Activated CD8-positive, alpha-beta memory T cell treated with anti-CD3 and anti-CD28 coated beads for 36 hours (primary cell): Measurements from ENCODE around the gene PCDHGB4. TPM values are rescaled to one million over a fixed set of nuclear protein-coding genes. Genes with fewer than 3 reads are reported as not detected.
"Not testable (repeated sequence)": the region's sequence is repeated elsewhere in the genome, so short reads cannot be mapped to it uniquely, and the experiment has no call there.

Experiments
- CTCF ChIA-PET: fragments of 350-600 bp; sonication (Branson Sonifier 250); formaldehyde crosslinking; loops from one replicate; lab custom pipeline; 2021; ENCODE audit warnings: antibody characterized with exemption; lab: Charles Lee
- POLR2A ChIA-PET: fragments of 350-600 bp; sonication (Branson Sonifier 250); formaldehyde crosslinking; loops from one replicate; lab custom pipeline; 2021; ENCODE audit warnings: antibody characterized with exemption; lab: Charles Lee
- total RNA-seq, 2 experiments: library from RNA; stranded (reverse); gene quantifications; one replicate each; pipeline ENCODE4 v1.2.3, GENCODE V29; 2021

The PCDHGB4 gene
- under 1 TPM; 0.04 to 0.06 TPM for total RNA-seq

- CTCF ChIA-PET, result interaction anchor here (1.0 kb wide), 1 partner anchor 43 kb away, joined by 4 read pairs; the partner anchor contains the start of gene PCDHGA12
- POLR2A ChIA-PET, result not testable (repeated sequence)
Measured at GRCh38 chr5:141387557-141388311, at the start of gene PCDHGB4. Gene PCDHGB4, plus strand, starts transcription at chr5:141387698. Its CDS starts 187 bp downstream, at chr5:141387885.

- ChIA-PET CTCF (interaction anchor here (1.1 to 1.2 kb wide), 3 partner anchors 74 to 220 kb away, joined by 3 read pairs; partner anchors contain the start of gene PCDHGA10), POLR2A (no interaction called here)
Measured at GRCh38 chr5:141338538-141339306, 48.8 kb upstream of the PCDHGB4 start, which contains the start of gene PCDHGA2. Gene PCDHGA2, plus strand, starts transcription at chr5:141338760.

DNA sequence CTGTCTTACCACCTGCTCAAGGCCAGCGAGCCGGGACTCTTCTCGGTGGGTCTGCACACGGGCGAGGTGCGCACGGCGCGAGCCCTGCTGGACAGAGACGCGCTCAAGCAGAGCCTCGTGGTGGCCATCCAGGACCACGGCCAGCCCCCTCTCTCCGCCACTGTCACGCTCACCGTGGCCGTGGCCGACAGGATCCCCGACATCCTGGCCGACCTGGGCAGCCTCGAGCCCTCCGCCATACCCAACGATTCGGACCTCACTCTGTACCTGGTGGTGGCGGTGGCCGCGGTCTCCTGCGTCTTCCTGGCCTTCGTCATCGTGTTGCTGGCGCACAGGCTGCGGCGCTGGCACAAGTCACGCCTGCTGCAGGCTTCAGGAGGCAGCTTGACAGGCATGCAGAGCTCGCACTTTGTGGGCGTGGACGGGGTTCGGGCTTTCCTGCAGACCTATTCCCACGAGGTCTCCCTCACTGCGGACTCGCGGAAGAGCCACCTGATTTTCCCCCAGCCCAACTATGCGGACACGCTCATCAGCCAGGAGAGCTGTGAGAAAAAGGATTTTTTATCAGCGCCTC, 46.6 kb upstream of the PCDHGB4 start:
- POLR2A ChIA-PET, CTCF ChIA-PET: not testable (repeated sequence)

- ChIA-PET CTCF (interaction anchor here (0.7 to 1.4 kb wide), 2 partner anchors 22 kb away, joined by 3 read pairs; partner anchors contain the start of gene TAF7), POLR2A (no interaction called here)
Measured at GRCh38 chr5:141342773-141343172, 44.7 kb upstream of the PCDHGB4 start.

DNA sequence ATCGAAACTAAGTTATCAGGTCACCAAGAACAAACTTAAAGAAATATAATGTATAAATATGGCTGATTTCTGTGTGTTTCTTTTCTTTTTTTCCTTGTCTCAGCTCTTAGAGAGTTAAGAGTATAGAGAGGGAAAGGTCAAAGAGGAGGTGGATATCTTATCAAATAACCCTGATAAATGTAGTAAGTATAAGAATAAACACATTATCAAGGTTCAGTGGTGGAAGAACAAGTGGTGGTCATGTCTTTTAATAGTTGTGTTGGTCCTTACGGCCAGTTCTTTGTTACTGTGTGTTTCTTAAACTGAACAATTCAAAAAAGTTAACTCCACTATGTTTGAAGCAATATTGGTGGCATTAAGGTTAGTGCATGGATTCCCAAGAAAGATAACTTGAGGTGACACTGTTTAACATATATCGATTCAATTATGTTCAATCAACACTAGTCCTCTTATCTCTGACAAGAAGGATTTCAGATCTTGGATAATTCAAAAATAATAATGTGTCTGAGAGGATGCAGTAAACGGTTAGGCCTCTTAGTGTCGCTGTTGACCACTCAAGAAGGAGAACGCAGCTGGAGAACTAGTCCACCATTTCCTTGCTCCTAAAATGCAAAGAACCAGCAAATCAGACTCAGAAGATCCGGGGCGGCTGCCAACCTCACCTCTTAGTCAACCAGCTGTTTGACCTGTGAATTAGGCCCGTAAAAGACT, 44.1 kb upstream of the PCDHGB4 start, which contains the start of gene PCDHGA3:
TSS of gene PCDHGA3 (plus strand) at position 588 of the 711 bp plus-strand sequence. CDS start 205 bp downstream, outside the sequence.
- CTCF ChIA-PET, result interaction anchor here (1.0 to 1.4 kb wide), 3 partner anchors 14 to 23 kb away, joined by 3 to 4 read pairs (median 3); partner anchors contain the start of gene TAF7
- POLR2A ChIA-PET, result no interaction called here

DNA sequence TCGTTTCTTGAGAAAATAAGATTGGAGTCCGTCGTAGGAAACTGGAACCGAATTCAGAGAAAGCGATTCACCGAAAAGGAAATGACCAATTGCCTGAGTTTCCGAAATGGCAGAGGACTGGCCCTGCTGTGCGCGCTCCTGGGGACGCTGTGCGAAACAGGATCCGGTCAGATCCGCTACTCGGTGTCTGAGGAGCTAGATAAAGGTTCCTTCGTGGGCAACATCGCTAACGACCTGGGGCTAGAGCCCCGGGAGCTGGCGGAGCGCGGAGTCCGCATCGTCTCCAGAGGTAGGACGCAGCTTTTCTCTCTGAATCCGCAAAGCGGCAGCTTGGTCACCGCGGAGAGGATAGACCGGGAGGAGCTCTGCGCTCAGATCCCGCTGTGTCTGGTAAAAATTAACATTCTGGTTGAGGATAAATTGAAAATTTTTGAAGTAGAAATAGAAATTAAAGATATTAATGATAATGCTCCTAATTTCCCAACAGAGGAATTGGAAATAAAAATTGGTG, 43.5 kb upstream of the PCDHGB4 start:
- CTCF ChIA-PET, result interaction anchor here (1.0 to 1.4 kb wide), 3 partner anchors 14 to 24 kb away, joined by 3 to 4 read pairs (median 3); partner anchors contain the start of gene TAF7
- POLR2A ChIA-PET, result no interaction called here

- POLR2A ChIA-PET, result no interaction called here
- CTCF ChIA-PET, result no interaction called here
Measured at GRCh38 chr5:141345327-141345726, 42.2 kb upstream of the PCDHGB4 start.

GRCh38 chr5:141346017-141346416, 41.5 kb upstream of the PCDHGB4 start:
- CTCF ChIA-PET, POLR2A ChIA-PET: not testable (repeated sequence)

- ChIA-PET CTCF (interaction anchor here (0.9 to 1.3 kb wide), 2 partner anchors 30 to 57 kb away, joined by 3 read pairs; no protein-coding TSS in a partner anchor), POLR2A (no interaction called here)
Measured at GRCh38 chr5:141349917-141350619, 37.4 kb upstream of the PCDHGB4 start, which contains the start of gene PCDHGB1. Gene PCDHGB1, plus strand, starts transcription at chr5:141350099. Its CDS starts 162 bp downstream, at chr5:141350261.

- POLR2A ChIA-PET, result no interaction called here
- CTCF ChIA-PET, result interaction anchor here (1.2 kb wide), 1 partner anchor 143 kb away, joined by 4 read pairs; the partner anchor contains the start of gene PCDHB12
Measured at GRCh38 chr5:141351591-141351990, 35.9 kb upstream of the PCDHGB4 start.

- ChIA-PET CTCF (interaction anchor here (0.5 to 0.8 kb wide), 2 partner anchors 9 to 56 kb away, joined by 3 to 4 read pairs; partner anchors contain the start of gene PCDHGA5), POLR2A (no interaction called here)
Measured at GRCh38 chr5:141354900-141355469, 32.5 kb upstream of the PCDHGB4 start, which contains the start of gene PCDHGA4. Gene PCDHGA4, plus strand, starts transcription at chr5:141355021. Its CDS starts 87 bp downstream, at chr5:141355108.

DNA sequence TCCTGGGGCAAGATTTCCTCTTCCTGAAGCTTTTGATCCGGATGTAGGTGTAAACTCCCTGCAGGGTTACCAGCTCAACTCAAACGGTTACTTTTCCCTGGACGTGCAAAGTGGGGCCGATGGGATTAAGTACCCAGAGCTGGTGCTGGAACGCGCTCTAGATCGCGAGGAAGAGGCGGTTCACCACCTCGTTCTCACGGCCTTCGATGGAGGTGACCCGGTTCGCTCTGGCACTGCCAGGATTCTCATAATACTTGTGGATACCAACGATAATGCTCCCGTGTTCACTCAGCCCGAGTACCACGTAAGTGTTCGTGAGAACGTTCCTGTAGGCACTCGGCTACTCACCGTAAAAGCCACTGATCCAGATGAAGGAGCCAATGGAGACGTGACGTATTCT, 31.9 kb upstream of the PCDHGB4 start:
- POLR2A ChIA-PET, result no interaction called here

DNA sequence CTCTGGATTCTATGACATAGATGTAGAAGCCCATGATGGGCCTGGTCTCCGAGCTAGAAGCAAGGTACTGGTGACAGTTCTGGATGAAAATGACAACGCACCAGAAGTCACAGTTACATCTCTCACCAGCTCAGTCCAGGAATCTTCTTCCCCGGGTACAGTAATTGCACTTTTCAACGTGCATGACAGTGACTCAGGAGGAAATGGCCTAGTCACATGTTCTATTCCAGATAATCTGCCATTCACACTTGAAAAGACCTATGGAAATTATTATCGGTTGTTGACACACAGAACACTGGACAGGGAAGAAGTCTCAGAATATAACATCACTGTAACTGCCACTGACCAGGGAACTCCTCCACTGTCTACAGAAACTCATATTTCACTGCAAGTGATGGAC, 31.4 kb upstream of the PCDHGB4 start:
- ChIA-PET POLR2A (no interaction called here), CTCF (no interaction called here)

More for the DNA sequence above, 31.9 kb upstream of the PCDHGB4 start:
- CTCF ChIA-PET, result interaction anchor here (0.5 to 0.8 kb wide), 2 partner anchors 8 to 55 kb away, joined by 3 to 4 read pairs; partner anchors contain the start of gene PCDHGA5

DNA sequence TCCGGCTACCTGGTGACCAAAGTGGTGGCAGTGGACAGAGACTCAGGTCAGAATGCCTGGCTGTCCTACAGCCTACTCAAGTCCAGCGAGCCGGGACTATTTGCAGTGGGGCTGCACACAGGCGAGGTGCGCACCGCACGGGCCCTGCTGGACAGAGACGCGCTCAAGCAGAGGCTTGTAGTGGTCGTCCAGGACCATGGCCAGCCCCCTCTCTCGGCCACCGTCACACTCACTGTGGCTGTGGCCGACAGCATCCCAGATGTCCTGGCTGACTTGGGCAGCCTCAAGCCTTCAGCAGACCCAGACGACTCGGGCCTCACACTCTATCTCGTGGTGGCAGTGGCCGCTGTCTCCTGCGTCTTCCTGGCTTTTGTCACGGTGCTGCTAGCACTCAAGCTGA, 30.5 kb upstream of the PCDHGB4 start:
- CTCF ChIA-PET, result no interaction called here
- POLR2A ChIA-PET, result no interaction called here

DNA sequence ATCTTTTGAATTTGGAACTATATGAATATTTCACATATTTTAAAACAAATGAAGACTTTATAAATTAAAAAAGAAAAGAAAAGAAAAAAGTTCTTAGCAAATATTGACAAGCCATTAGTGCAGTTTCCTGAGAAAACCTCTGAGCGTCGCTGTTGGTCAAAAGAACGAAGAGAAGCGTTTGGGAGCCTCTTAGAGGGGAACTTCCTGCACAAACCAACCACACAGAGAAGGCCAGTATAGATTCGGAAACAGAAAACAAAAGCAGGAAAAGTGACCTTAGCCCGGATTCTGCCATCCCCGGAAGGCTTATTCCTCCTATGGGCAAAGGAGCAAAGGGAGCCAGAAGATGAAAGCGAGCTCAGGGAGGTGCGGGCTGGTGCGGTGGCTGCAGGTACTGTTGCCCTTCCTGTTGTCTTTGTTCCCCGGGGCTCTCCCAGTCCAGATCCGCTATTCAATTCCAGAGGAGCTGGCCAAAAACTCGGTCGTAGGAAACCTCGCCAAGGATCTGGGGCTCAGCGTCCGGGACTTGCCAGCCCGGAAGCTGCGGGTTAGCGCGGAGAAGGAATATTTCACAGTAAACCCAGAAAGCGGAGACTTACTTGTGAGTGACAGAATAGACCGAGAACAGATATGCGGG, 27.6 kb upstream of the PCDHGB4 start, which contains the start of gene PCDHGB2:
TSS of gene PCDHGB2 (plus strand) at position 205 of the 637 bp plus-strand sequence. CDS start at position 347, 142 bp downstream.
- ChIA-PET CTCF (interaction anchor here (1.4 kb wide), 1 partner anchor 204 kb away, joined by 4 read pairs; no protein-coding TSS in a partner anchor), POLR2A (no interaction called here)

DNA sequence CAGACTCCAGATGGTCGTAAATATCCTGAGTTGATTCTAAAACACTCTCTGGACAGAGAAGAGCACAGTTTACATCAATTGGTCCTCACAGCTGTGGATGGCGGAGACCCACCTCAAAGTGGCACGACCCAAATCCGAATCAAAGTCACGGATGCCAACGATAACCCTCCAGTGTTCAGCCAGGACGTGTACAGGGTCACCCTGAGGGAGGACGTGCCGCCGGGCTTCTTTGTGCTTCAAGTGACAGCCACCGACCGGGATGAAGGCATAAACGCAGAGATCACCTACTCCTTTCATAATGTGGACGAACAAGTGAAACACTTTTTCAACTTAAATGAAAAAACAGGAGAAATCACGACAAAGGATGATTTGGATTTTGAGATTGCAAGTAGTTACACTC, 26.8 kb upstream of the PCDHGB4 start:
- ChIA-PET POLR2A (no interaction called here), CTCF (interaction anchor here (1.4 kb wide), 1 partner anchor 203 kb away, joined by 4 read pairs; no protein-coding TSS in a partner anchor)
